OCI-LY1 (cell line): ENCODE measurements around the gene ZNF366.

Experiments
- H2AFZ ChIP-seq: fragments of 200-600 bp; sonication (generic), shearing (Covaris generic); 2 replicates; pipeline ENCODE4 v1.6.0; 2014; ENCODE audit warnings: antibody characterized with exemption, mild to moderate bottlenecking, low read length
- H3F3A ChIP-seq: fragments of 200-600 bp; sonication (generic), shearing (Covaris generic); 2 replicates; pipeline ENCODE4 v1.6.0; 2014; ENCODE audit warnings: mild to moderate bottlenecking, antibody characterized with exemption, low read length, moderate library complexity; ENCODE audit not compliant: insufficient read depth
- H3K27ac ChIP-seq: fragments of 200-600 bp; sonication (generic); 2 replicates; pipeline ENCODE4 v1.5.1; 2014; ENCODE audit warnings: low read length, mixed run types, mild to moderate bottlenecking, low read depth; ENCODE audit not compliant: poor library complexity, severe bottlenecking
- H3K27me3 ChIP-seq: fragments of 200-600 bp; sonication (generic); 2 replicates; pipeline ENCODE4 v1.6.0; 2014; ENCODE audit warnings: antibody characterized with exemption, mild to moderate bottlenecking, low read length, moderate library complexity; ENCODE audit not compliant: insufficient read depth
- H3K36me3 ChIP-seq: fragments of 200-600 bp; sonication (generic); 2 replicates; pipeline ENCODE4 v1.6.1; 2014; ENCODE audit warnings: mild to moderate bottlenecking, antibody characterized with exemption, low read length, moderate library complexity, mixed read lengths; ENCODE audit not compliant: insufficient read depth
- H3K4me1 ChIP-seq: fragments of 200-600 bp; sonication (generic); 2 replicates; pipeline ENCODE4 v1.5.1; 2014; ENCODE audit warnings: mild to moderate bottlenecking, low read length, moderate library complexity; ENCODE audit not compliant: insufficient read depth, severe bottlenecking
- H3K4me2 ChIP-seq: fragments of 200-600 bp; sonication (generic), shearing (Covaris generic); 2 replicates; pipeline ENCODE4 v1.6.1; 2014; ENCODE audit warnings: low read length
- H3K4me3 ChIP-seq: fragments of 200-600 bp; sonication (generic); 2 replicates; pipeline ENCODE4 v1.5.1; 2014; ENCODE audit warnings: low read length, low read depth, mild to moderate bottlenecking, mixed read lengths; ENCODE audit not compliant: poor library complexity, severe bottlenecking
- H3K79me2 ChIP-seq: fragments of 200-600 bp; shearing (Covaris generic); 2 replicates; pipeline ENCODE4 v1.6.1; 2016; ENCODE audit warnings: mixed run types, low read length, mixed read lengths; ENCODE audit not compliant: insufficient read depth
- H3K9ac ChIP-seq: fragments of 200-600 bp; sonication (generic), shearing (Covaris generic); 2 replicates; pipeline ENCODE4 v1.6.1; 2014; ENCODE audit warnings: mild to moderate bottlenecking, low read length, mixed read lengths
- H3K9me2 ChIP-seq: fragments of 200-600 bp; sonication (generic), shearing (Covaris generic); 2 replicates; pipeline ENCODE4 v1.6.1; 2014; ENCODE audit warnings: low read depth, mild to moderate bottlenecking, low read length, mixed read lengths
- H3K9me3 ChIP-seq: fragments of 200-600 bp; shearing (Covaris generic); 2 replicates; pipeline ENCODE4 v1.6.1; 2014; ENCODE audit warnings: low read length, mixed read lengths
- H4K20me1 ChIP-seq: fragments of 200-600 bp; sonication (generic), shearing (Covaris generic); 2 replicates; pipeline ENCODE4 v1.6.0; 2016; ENCODE audit warnings: mild to moderate bottlenecking, low read length; ENCODE audit not compliant: insufficient read depth
- CTCF ChIP-seq: fragments of 200-600 bp; sonication (generic), shearing (Covaris generic); IDR thresholded peaks from 2 replicates; pipeline ENCODE4 v1.5.1; 2017; ENCODE audit warnings: mild to moderate bottlenecking, antibody characterized with exemption, low read length, moderate library complexity, mixed read lengths
- EZH2 ChIP-seq: fragments of 200-600 bp; sonication (generic), shearing (Covaris generic); IDR thresholded peaks from 2 replicates; pipeline ENCODE4 v1.8.0; 2017; ENCODE audit warnings: borderline replicate concordance, mixed run types, mild to moderate bottlenecking, antibody characterized with exemption, low read length, moderate library complexity, mixed read lengths

Gene ZNF366

DNA sequence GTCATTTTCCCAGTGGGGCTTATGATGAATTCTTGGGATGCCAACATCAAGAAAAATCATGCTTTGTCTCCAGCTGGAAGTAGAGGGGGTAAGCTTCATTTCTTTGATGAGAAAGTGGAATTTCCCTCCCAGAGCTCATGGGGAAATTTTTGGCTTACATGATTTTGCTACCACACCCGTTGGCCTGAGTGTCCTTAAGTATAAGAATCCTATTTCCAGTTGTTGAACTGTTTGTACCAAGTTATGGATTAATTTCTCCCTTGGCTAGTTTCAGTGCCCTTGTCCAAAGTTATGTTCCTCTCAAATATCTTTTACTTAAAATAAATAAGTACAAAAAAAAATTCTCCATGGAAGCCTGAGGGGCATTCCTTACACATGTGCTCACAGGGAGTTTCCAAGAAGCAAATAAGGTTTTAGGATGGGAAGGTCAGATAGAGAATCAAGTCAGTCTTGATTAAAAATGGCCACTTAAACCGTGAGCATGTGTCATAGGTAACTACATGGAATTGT, 104.8 kb downstream of the ZNF366 start:
- no peaks in the 10 kb centered on the region for H3K36me3 ChIP-seq
- H3K79me2 ChIP-seq = no peaks in the 10 kb centered on the region
- no peak overlapping the region for H3K4me2 ChIP-seq
- no peaks in the 10 kb centered on the region for H3K9me3 ChIP-seq
- no peak overlapping the region for H3K4me3 ChIP-seq
- no peaks in the 10 kb centered on the region for H3K9me2 ChIP-seq
- H3K9ac ChIP-seq = no peak overlapping the region
- no peaks in the 10 kb centered on the region for H3K4me1 ChIP-seq
- H2AFZ ChIP-seq = no peak overlapping the region
- H4K20me1 ChIP-seq = no peaks in the 10 kb centered on the region
- no peaks in the 10 kb centered on the region for H3F3A ChIP-seq
- H3K27ac ChIP-seq = no peak overlapping the region
- H3K27me3 ChIP-seq = no peaks in the 10 kb centered on the region
- TF ChIP-seq CTCF (no peak), EZH2 (no peak)

DNA sequence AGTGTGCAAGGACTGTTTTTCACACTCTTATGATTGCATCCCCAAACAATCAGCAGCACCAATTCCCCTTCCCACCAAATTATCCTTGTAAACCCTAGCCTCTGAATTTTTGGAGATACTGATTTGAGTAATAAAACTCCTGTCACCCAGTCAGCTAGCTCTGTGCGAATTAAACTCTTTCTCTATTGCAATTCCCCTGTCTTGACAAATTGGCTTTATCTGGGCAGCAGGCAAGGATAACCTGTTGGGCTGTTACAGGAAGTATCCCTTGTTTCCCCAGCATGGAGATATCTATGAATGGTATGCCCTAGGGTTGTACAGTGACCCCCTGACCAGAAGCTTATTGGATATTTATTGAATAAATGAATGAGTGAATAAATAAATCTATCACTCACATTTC, 106.3 kb downstream of the ZNF366 start:
- Histone ChIP-seq H3K36me3 (no peaks in the 10 kb centered on the region), H3K27ac (no peak overlapping the region), H3K4me3 (no peak overlapping the region), H3K4me1 (no peaks in the 10 kb centered on the region), H3K9ac (no peak overlapping the region), H3K27me3 (no peaks in the 10 kb centered on the region), H2AFZ (no peak overlapping the region), H3K9me2 (no peaks in the 10 kb centered on the region), H3K4me2 (no peak overlapping the region), H3K9me3 (no peaks in the 10 kb centered on the region), H3F3A (no peaks in the 10 kb centered on the region), H3K79me2 (no peaks in the 10 kb centered on the region), H4K20me1 (no peaks in the 10 kb centered on the region)
- no peak for TF ChIP-seq EZH2
- no peak for TF ChIP-seq CTCF

- H3K36me3 ChIP-seq = no peaks in the 10 kb centered on the region
- no peak overlapping the region for H2AFZ ChIP-seq
- no peak for TF ChIP-seq CTCF
- no peak for TF ChIP-seq EZH2
- no peaks in the 10 kb centered on the region for H3K79me2 ChIP-seq
- no peaks in the 10 kb centered on the region for H4K20me1 ChIP-seq
- no peaks in the 10 kb centered on the region; the same call in 1 of the 2 replicates for H3K27me3 ChIP-seq
- H3K4me3 ChIP-seq = no peak overlapping the region
- no peaks in the 10 kb centered on the region for H3K9me3 ChIP-seq
- H3K4me2 ChIP-seq = no peak overlapping the region
- no peak overlapping the region for H3K9ac ChIP-seq
- H3F3A ChIP-seq = no peaks in the 10 kb centered on the region
- no peaks in the 10 kb centered on the region for H3K9me2 ChIP-seq
- no peak overlapping the region for H3K27ac ChIP-seq
- no peaks in the 10 kb centered on the region for H3K4me1 ChIP-seq
Observed at GRCh38 chr5:72397836-72398235, 109.4 kb downstream of the ZNF366 start.
